H1 (cell line): ENCODE results near the gene NELFB. TPM values are rescaled to one million over a fixed set of nuclear protein-coding genes. Genes with fewer than 3 reads are reported as not detected.

Experiments
- CHD7 ChIP-seq: fragments of 300-600 bp; sonication (generic); IDR thresholded peaks from 2 replicates; pipeline ENCODE4 v1.7.1; 2012; ENCODE audit warnings: low read length, moderate library complexity, mild to moderate bottlenecking, inconsistent platforms; ENCODE audit not compliant: insufficient replicate concordance
- HDAC2 ChIP-seq, 2 experiments: fragments of 300-600 bp in 1 of 2; sonication (generic) in 1 of 2; IDR thresholded peaks; 2 replicates each; pipeline ENCODE4 v1.6.1; 2011 to 2012; ENCODE audit warnings: low read depth in 2 of 2, low read length in 2 of 2, mild to moderate bottlenecking in 2 of 2, moderate library complexity in 2 of 2, borderline replicate concordance in 1 of 2, inconsistent platforms in 1 of 2
- POLR2A ChIP-seq, 2 experiments: IDR thresholded peaks; 1 replicate in 1 of 2; 2 replicates in 1 of 2; pipeline ENCODE4 v1.6.1; 2011; ENCODE audit warnings: low read depth in 2 of 2, low read length in 2 of 2, mild to moderate bottlenecking in 2 of 2; ENCODE audit errors: control extremely low read depth in 1 of 2
- RBBP5 ChIP-seq: IDR thresholded peaks from 2 replicates; pipeline ENCODE4 v1.7.1; 2012; ENCODE audit warnings: low read depth, mild to moderate bottlenecking, inconsistent platforms, low read length, moderate library complexity, borderline replicate concordance
- SIN3A ChIP-seq, 2 experiments: IDR thresholded peaks in 1 of 2; conservative IDR thresholded peaks in 1 of 2; 2 replicates each; pipeline ENCODE4 v1.6.1; 2011 to 2012; ENCODE audit warnings: low read length in 2 of 2, improper control_type of control experiment in 1 of 2, low read depth in 1 of 2, mild to moderate bottlenecking in 1 of 2
- SUZ12 ChIP-seq: fragments of 200-600 bp; sonication (generic); IDR thresholded peaks from 2 replicates; pipeline ENCODE4 v1.6.1; 2012; ENCODE audit warnings: mild to moderate bottlenecking, inconsistent platforms, low read length, moderate library complexity, mixed read lengths
- polyA plus RNA-seq, 7 experiments: library from polyadenylated mRNA; depleted of rRNA in 3 of 7; stranded (reverse) in 5 of 7; unstranded in 2 of 7; fragments of >200 nt in 5 of 7; fragments of 200-250 nt in 2 of 7; gene quantifications; 1 replicate in 5 of 7; 2 replicates in 1 of 7; 4 replicates in 1 of 7; pipeline versions ENCODE4 v1.2.1 to v1.2.3, GENCODE V29; 2011 to 2013; ENCODE audit warnings: missing spikeins in 2 of 7, mixed read lengths in 2 of 7
- total RNA-seq: library from RNA; stranded (reverse); fragmentation: NEBNext Ultra II Directional; extraction: Animal tissue kit (Norgen Biotek cat#: 25700); gene quantifications from 2 replicates; pipeline ENCODE4 v1.2.1, GENCODE V29; 2021

Gene NELFB
- total and polyA plus RNA-seq, 2 of the 8 experiments (the other 6 are each of a cell fraction or from before 2014, with no cell fraction given): 57.6 to 78.0 TPM

- TF ChIP-seq SUZ12 (no peak), HDAC2 (IDR thresholded peaks at IDR 0.05; ENCODE audit: borderline replicate concordance in 1 of 2, low read depth in 2 of 2, low read length in 2 of 2) (no peak), POLR2A (IDR thresholded peaks at IDR 0.05; ENCODE audit: control extremely low read depth in 1 of 2, low read depth in 2 of 2, low read length in 2 of 2) (peak in 1 of 2 experiments; percentile 58; a peak in 2 of 3 replicates), SIN3A (conservative IDR thresholded peaks at IDR 0.05 in 1 of 2, IDR thresholded peaks at IDR 0.05 in 1 of 2; ENCODE audit: low read depth in 1 of 2, low read length in 2 of 2) (0 out of 4 replicates have a peak, but pooled peaks of 1 of the 2 experiments have one; percentile 21), CHD7 (no peak), RBBP5 (no peak)
These were observed 44.1 kb downstream of the NELFB start (continued) for GRCh38 chr9:137299203-137299565.
